PFSK-1 (cell line): Measurements from ENCODE around the gene CLBA1.

Experiments
- FOXP2 ChIP-seq: optimal IDR thresholded peaks from 2 replicates; pipeline ENCODE3; 2011; ENCODE audit warnings: borderline replicate concordance, control low read depth, inconsistent platforms; ENCODE audit not compliant: insufficient read depth; ENCODE audit errors: extremely low read length, extremely low read depth
- POLR2AphosphoS5 ChIP-seq: IDR thresholded peaks from 2 replicates; pipeline ENCODE4 v1.6.1; 2012; ENCODE audit warnings: low read depth, mild to moderate bottlenecking, control low read depth, low read length, moderate library complexity
- SIN3A ChIP-seq: IDR thresholded peaks from 2 replicates; pipeline ENCODE4 v1.6.1; 2012; ENCODE audit warnings: mild to moderate bottlenecking, low read length, moderate library complexity, borderline replicate concordance; ENCODE audit not compliant: insufficient read depth
- TAF1 ChIP-seq: IDR thresholded peaks from 2 replicates; pipeline ENCODE4 v1.6.1; 2012; ENCODE audit warnings: low read length, control low read depth, borderline replicate concordance; ENCODE audit not compliant: insufficient read depth
- TF ChIP-seq, protein P1 (sequence below), 2 experiments: IDR thresholded peaks; 2 replicates each; pipeline versions ENCODE4 v1.6.1 to v1.8.0; 2011 to 2012; ENCODE audit warnings: low read depth in 2 of 2, low read length in 2 of 2, control low read depth in 1 of 2, inconsistent platforms in 1 of 2, mild to moderate bottlenecking in 1 of 2, moderate library complexity in 1 of 2; ENCODE audit not compliant: insufficient read depth in 1 of 2

The CLBA1 gene

DNA sequence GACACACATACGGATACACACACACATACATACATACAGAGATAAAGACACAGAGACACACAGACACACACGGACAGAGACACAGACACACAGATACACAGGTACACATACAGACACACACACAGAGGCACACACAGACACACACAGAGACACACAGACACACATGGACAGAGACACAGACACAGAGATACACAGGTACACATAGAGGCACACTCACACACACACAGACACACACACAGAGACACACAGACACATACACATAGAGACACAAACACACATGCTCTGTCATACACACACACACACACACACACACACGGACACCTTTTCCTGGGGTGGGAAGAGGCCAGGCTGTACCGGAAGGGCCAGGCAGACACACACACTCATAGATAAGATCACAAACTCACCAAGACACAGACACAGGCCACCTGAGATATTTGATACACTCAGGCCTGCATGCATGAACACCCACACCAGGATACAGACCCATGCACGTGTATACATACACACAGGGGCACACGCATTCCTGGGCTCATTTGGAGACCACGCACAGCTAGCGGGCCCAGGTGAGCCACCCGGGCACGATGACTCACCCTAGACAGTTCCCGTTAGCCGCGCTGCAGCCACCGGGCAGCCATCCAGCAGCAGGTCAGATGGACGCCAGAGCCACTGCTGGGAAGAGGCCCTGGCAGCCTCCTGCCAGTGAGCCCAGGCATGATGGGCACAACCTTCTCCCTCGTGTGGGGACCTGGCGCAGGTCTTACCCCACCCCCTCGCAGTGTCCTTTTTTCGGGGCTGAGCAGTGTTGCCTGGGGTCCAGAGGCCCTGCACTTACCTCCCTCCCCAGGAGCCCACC, 5.6 kb upstream of the CLBA1 start:
- TF ChIP-seq, protein P1, sequence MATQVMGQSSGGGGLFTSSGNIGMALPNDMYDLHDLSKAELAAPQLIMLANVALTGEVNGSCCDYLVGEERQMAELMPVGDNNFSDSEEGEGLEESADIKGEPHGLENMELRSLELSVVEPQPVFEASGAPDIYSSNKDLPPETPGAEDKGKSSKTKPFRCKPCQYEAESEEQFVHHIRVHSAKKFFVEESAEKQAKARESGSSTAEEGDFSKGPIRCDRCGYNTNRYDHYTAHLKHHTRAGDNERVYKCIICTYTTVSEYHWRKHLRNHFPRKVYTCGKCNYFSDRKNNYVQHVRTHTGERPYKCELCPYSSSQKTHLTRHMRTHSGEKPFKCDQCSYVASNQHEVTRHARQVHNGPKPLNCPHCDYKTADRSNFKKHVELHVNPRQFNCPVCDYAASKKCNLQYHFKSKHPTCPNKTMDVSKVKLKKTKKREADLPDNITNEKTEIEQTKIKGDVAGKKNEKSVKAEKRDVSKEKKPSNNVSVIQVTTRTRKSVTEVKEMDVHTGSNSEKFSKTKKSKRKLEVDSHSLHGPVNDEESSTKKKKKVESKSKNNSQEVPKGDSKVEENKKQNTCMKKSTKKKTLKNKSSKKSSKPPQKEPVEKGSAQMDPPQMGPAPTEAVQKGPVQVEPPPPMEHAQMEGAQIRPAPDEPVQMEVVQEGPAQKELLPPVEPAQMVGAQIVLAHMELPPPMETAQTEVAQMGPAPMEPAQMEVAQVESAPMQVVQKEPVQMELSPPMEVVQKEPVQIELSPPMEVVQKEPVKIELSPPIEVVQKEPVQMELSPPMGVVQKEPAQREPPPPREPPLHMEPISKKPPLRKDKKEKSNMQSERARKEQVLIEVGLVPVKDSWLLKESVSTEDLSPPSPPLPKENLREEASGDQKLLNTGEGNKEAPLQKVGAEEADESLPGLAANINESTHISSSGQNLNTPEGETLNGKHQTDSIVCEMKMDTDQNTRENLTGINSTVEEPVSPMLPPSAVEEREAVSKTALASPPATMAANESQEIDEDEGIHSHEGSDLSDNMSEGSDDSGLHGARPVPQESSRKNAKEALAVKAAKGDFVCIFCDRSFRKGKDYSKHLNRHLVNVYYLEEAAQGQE (IDR thresholded peaks at IDR 0.05; ENCODE audit: insufficient read depth in 1 of 2, low read depth in 2 of 2, low read length in 2 of 2): no peak
- TF ChIP-seq SIN3A: no peak
- no peak for TF ChIP-seq FOXP2
- no peak for TF ChIP-seq TAF1
- no peak for TF ChIP-seq POLR2AphosphoS5

DNA sequence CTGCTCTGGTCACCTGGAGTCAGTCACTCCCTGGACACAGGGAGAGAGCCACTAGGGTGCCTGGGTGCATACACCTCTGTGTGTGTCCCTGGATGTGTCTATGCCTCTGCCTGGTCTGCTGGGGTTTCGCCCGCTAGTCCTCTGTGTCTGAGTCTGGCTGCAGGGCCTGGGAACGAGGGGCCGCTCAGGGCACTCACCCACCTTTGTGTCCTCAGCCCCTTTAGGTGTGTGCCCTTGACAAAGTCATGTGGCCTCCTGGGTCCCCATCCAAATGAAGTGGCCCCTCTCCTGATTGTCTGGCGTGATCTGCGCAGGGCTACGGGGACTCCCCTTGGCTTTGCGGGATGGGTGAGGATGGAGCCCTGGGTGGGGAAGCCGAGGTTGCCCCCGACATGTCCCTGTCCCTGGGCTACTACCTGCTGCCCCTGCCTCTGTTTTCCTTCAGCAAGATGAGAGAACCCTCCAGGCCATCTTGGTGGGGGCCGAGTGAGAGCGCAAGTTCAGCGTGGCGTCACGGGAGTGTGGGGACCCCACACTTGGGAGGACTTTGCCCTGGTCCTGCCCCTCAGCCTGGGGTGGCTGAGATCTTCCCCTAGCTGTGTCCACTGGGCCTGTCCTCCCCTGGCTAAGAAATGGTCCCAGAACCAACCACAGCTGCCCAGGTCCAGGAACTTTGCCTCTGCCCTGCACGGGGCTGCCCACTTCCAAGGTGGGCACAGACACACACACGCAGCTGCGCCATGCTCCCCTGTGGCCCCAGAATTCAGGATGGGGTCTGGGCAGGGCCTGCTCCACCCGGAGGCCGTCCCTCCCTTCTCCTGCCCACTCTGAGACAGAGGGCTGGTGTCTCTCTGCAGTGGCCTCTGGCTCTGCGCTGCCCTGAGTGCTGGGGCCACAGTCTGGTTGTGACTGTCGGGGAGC, 4.7 kb upstream of the CLBA1 start:
- TF ChIP-seq FOXP2 (no peak), TAF1 (no peak), SIN3A (no peak), POLR2AphosphoS5 (no peak)
- TF ChIP-seq, protein P1 (IDR thresholded peaks at IDR 0.05; ENCODE audit: insufficient read depth in 1 of 2, low read depth in 2 of 2, low read length in 2 of 2): no peak

DNA sequence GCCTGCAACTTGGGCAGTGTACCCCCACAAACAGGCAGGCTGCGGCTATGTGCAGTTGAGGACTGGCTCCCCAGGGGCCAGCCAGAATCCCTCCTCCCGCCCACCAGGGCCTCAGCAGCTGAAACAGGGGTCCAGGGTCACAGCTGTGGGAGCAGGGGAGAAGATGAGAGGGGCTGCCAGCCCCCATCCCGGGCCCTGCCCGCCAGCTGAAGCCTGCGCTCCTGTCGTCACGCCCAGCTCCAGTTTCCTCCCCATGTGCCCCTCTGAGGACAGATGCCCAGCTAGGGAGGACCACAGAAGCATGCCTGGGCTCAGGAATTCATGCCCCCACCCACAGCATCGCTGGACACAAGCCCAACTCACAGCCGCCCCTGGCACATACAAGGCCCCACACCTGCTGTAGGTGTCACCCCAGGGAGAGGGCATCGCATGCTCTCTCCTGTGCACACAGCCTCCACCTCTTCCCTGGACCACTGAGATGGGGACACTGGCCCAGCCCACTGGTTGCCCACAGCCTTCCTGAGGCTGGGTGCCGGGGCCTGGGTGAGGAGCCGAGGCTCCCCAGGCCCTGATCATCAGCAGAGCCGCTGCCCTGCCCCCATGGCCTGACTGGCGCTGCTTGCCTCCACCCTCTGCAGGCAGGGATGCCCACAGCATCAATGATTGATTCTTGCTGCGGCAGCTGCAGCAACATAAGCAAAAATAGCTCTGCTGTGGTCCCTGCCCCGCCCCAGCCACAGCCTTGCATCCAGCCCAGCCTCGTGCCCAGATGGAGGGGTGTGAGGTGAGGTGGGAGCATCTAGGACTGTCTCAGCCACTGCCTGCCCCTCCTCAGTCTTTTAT, 3.7 kb upstream of the CLBA1 start:
- TF ChIP-seq SIN3A (no peak), TAF1 (no peak)
- TF ChIP-seq, protein P1 (IDR thresholded peaks at IDR 0.05; ENCODE audit: insufficient read depth in 1 of 2, low read depth in 2 of 2, low read length in 2 of 2): no peak

DNA sequence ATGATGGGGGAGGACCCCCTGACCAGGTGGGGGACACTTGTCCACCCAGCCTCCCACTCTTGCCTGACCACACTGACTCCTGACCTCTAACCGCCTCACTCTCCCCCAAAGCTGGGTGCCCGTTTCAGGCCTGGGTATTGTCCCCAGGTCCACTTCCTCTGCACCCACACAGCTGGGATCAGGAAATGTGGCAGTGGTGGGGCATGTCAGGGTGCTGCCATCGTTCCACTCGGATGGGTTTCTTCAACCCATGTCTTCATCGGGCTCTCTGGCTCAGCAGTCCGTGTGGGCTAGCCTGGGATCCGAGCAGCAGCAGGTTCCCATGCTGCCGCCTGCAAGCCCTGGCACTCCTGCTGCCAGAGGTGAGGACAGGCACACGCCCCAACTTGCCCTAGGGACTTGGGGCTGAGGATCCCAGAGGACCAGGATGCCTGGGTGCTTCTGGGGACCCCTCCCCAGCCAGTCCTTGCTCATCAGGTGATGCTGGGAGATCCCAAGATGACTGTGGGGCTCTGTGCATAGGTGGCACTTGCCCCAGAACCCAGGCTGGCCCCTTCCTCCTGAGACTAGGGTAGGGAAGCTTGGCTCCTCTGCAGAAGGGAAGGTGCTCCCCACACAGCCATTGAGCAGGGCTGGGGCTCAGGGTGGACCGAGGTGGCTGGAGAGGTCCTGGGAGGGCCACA, 2.9 kb upstream of the CLBA1 start:
- TF ChIP-seq, protein P1 (IDR thresholded peaks at IDR 0.05; ENCODE audit: insufficient read depth in 1 of 2, low read depth in 2 of 2, low read length in 2 of 2): no peak
